ENCODE data around the gene DGKD. TPM values are rescaled to one million over a fixed set of nuclear protein-coding genes. Genes with fewer than 3 reads are reported as not detected.

DGKD gene
- total and polyA plus RNA-seq, 2 donors (not counting 1 experiment from before 2014, with no cell fraction given) = 6.0 to 9.9 TPM

- Histone ChIP-seq H3K27me3 (ENCODE audit: control insufficient read depth, insufficient read depth, low read length) (no peaks in the 10 kb centered on the region), H3K4me3 (replicated peaks in 1 of 4; ENCODE audit: control extremely low read depth in 1 of 4, insufficient read depth in 1 of 4, low read depth in 3 of 4, low read length in 4 of 4) (no peak overlapping the region), H3K36me3 (ENCODE audit: control insufficient read depth, insufficient read depth, low read length) (peaks cover 2% of the 10 kb centered on the region), H3K27ac (ENCODE audit: insufficient read depth, low read length) (no peak overlapping the region), H3K4me1 (ENCODE audit: control insufficient read depth, extremely low read depth, insufficient read depth, low read length) (peaks cover 10% of the 10 kb centered on the region), H3K9me3 (ENCODE audit: control insufficient read depth, insufficient read depth, low read depth, low read length) (no peaks in the 10 kb centered on the region), H3K4me2 (ENCODE audit: extremely low read depth, insufficient read depth, low read length) (no peak overlapping the region), H4K20me1 (ENCODE audit: control insufficient read depth, extremely low read depth, insufficient read depth, low read length) (no peaks in the 10 kb centered on the region), H3K9ac (ENCODE audit: insufficient read depth, low read length) (no peak overlapping the region), H3K79me2 (ENCODE audit: control insufficient read depth, insufficient read depth, low read length) (no peaks in the 10 kb centered on the region), H2AFZ (ENCODE audit: low read length) (no peak overlapping the region)
- DNase-seq (ENCODE audit: low read depth in 2 of 2) = no peak
- no peak for TF ChIP-seq EZH2 (IDR thresholded peaks at IDR 0.05; ENCODE audit: low read length, missing control alignments)
- no peak for TF ChIP-seq CTCF (conservative IDR thresholded peaks at IDR 0.05 in 1 of 2, IDR thresholded peaks at IDR 0.05 in 1 of 2; ENCODE audit: low read depth in 1 of 2, low read length in 2 of 2)
Measured at GRCh38 chr2:233421091-233421816, 67.0 kb downstream of the DGKD start.

GRCh38 chr2:233422050-233422639 lies 67.9 kb downstream of the DGKD start:
- TF ChIP-seq CTCF (conservative IDR thresholded peaks at IDR 0.05 in 1 of 2, IDR thresholded peaks at IDR 0.05 in 1 of 2; ENCODE audit: low read depth in 1 of 2, low read length in 2 of 2) = no peak
- TF ChIP-seq EZH2 (IDR thresholded peaks at IDR 0.05; ENCODE audit: low read length, missing control alignments) = no peak

GRCh38 chr2:233422649-233423551 lies 68.6 kb downstream of the DGKD start:
- no peak overlapping the region for H3K4me3 ChIP-seq (replicated peaks in 1 of 4; ENCODE audit: control extremely low read depth in 1 of 4, insufficient read depth in 1 of 4, low read depth in 3 of 4, low read length in 4 of 4)
- no peak overlapping the region for H3K27ac ChIP-seq (ENCODE audit: insufficient read depth, low read length)
- TF ChIP-seq CTCF (conservative IDR thresholded peaks at IDR 0.05 in 1 of 2, IDR thresholded peaks at IDR 0.05 in 1 of 2; ENCODE audit: low read depth in 1 of 2, low read length in 2 of 2) = no peak
- TF ChIP-seq EZH2 (IDR thresholded peaks at IDR 0.05; ENCODE audit: low read length, missing control alignments) = no peak
- no peak overlapping the region for H2AFZ ChIP-seq (ENCODE audit: low read length)
- peaks cover 10% of the 10 kb centered on the region for H3K4me1 ChIP-seq (ENCODE audit: control insufficient read depth, extremely low read depth, insufficient read depth, low read length)
- H4K20me1 ChIP-seq (ENCODE audit: control insufficient read depth, extremely low read depth, insufficient read depth, low read length) = no peaks in the 10 kb centered on the region
- no peaks in the 10 kb centered on the region for H3K9me3 ChIP-seq (ENCODE audit: control insufficient read depth, insufficient read depth, low read depth, low read length)
- no peak overlapping the region for H3K4me2 ChIP-seq (ENCODE audit: extremely low read depth, insufficient read depth, low read length)
- no peaks in the 10 kb centered on the region for H3K27me3 ChIP-seq (ENCODE audit: control insufficient read depth, insufficient read depth, low read length)
- H3K9ac ChIP-seq (ENCODE audit: insufficient read depth, low read length) = no peak overlapping the region
- peaks cover 2% of the 10 kb centered on the region for H3K36me3 ChIP-seq (ENCODE audit: control insufficient read depth, insufficient read depth, low read length)
- no peak for DNase-seq (ENCODE audit: low read depth in 2 of 2)
- H3K79me2 ChIP-seq (ENCODE audit: control insufficient read depth, insufficient read depth, low read length) = no peaks in the 10 kb centered on the region

More at GRCh38 chr2:233422050-233422639, 67.9 kb downstream of the DGKD start:
- Histone ChIP-seq H3K79me2 (ENCODE audit: control insufficient read depth, insufficient read depth, low read length) (no peaks in the 10 kb centered on the region), H3K4me1 (ENCODE audit: control insufficient read depth, extremely low read depth, insufficient read depth, low read length) (peaks cover 10% of the 10 kb centered on the region), H3K27me3 (ENCODE audit: control insufficient read depth, insufficient read depth, low read length) (no peaks in the 10 kb centered on the region), H2AFZ (ENCODE audit: low read length) (no peak overlapping the region), H3K4me3 (replicated peaks in 1 of 4; ENCODE audit: control extremely low read depth in 1 of 4, insufficient read depth in 1 of 4, low read depth in 3 of 4, low read length in 4 of 4) (no peak overlapping the region), H3K9ac (ENCODE audit: insufficient read depth, low read length) (no peak overlapping the region), H4K20me1 (ENCODE audit: control insufficient read depth, extremely low read depth, insufficient read depth, low read length) (no peaks in the 10 kb centered on the region), H3K9me3 (ENCODE audit: control insufficient read depth, insufficient read depth, low read depth, low read length) (no peaks in the 10 kb centered on the region), H3K27ac (ENCODE audit: insufficient read depth, low read length) (no peak overlapping the region), H3K4me2 (ENCODE audit: extremely low read depth, insufficient read depth, low read length) (no peak overlapping the region), H3K36me3 (ENCODE audit: control insufficient read depth, insufficient read depth, low read length) (peaks cover 2% of the 10 kb centered on the region)
- DNase-seq (ENCODE audit: low read depth in 2 of 2) = no peak

Measured in fibroblast of lung (primary cell).